ENCODE data around the gene SLC29A1.
"Not testable (repeated sequence)": the region's sequence is repeated elsewhere in the genome, so short reads cannot be mapped to it uniquely, and the experiment has no call there.

SLC29A1 gene

GRCh38 chr6:44223319-44224028 is at the start of gene SLC29A1:
Gene SLC29A1 (plus strand): TSS chr6:44223595. CDS start chr6:44227314, 3,719 bp downstream.
- DNase-seq, result peak; percentile 26

- DNase-seq, result no peak
Observed at GRCh38 chr6:44176130-44176761, 47.1 kb upstream of the SLC29A1 start.

GRCh38 chr6:44176762-44177509 is 46.5 kb upstream of the SLC29A1 start:
- no peak for DNase-seq

- DNase-seq, result no peak
Observed at GRCh38 chr6:44177691-44178423, 45.5 kb upstream of the SLC29A1 start.

- DNase-seq, result no peak
Observed at GRCh38 chr6:44178424-44179071, 44.8 kb upstream of the SLC29A1 start.

- DNase-seq, result no peak
Observed at GRCh38 chr6:44179072-44179536, 44.3 kb upstream of the SLC29A1 start.

DNA sequence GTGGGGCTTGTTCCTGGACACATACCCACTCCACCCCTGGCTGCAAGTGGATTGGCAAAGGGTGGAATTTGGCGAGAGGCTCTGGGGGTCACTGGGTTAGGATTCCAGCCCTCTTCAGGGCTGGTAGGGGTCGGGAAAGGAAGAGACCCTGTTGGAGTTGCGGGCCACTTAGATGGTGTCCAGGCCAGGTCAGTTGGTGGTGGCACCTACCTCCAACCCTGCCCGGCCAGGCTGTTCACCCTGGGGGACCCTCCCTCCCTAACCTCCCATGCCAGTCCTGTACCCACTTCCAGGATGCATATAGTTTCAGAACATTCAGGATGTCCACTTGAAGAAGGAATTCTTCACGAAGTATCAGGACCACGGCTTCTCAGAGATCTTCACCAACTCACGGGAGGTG is 43.7 kb upstream of the SLC29A1 start:
- no peak for DNase-seq

DNA sequence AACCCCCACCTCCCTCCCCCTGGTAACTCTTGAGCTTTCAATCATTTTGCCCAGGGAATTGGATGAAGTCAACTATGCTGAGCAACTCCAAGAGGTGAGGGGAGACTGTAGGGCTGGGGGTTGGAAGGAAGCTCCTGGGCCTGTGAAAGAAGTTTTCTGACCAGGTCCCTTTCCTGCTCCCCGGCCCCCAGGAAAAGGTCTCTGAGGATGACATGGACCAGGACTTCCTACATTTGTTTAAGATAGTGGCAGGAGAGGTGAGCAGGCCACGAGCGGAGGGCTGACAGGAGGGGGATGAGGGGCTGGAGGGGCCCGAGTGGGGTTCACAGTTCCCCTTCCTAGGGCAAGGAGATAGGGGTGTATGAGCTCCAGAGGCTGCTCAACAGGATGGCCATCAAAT is 43.0 kb upstream of the SLC29A1 start:
- no peak for DNase-seq

DNA sequence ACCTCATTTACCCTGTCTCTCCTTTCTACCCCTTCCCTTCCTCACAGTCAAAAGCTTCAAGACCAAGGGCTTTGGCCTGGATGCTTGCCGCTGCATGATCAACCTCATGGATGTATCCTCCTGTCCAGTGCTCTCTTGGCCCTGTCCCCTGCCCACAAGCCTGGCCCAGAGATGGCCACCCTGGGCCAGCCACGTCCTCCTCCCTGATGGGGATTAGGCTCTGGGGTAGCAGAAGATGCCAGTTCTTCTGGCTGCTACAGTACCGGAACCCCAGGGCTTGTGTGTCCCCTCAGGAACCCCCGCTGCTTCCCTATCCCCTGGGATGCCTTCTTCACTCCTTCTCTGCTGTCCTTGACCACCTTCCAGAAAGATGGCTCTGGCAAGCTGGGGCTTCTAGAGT is 42.5 kb upstream of the SLC29A1 start:
- no peak for DNase-seq

- DNase-seq, result not testable (repeated sequence)
Observed at GRCh38 chr6:44181784-44182183, 41.6 kb upstream of the SLC29A1 start.

GRCh38 chr6:44182911-44183390 is 40.4 kb upstream of the SLC29A1 start:
- no peak for DNase-seq

DNA sequence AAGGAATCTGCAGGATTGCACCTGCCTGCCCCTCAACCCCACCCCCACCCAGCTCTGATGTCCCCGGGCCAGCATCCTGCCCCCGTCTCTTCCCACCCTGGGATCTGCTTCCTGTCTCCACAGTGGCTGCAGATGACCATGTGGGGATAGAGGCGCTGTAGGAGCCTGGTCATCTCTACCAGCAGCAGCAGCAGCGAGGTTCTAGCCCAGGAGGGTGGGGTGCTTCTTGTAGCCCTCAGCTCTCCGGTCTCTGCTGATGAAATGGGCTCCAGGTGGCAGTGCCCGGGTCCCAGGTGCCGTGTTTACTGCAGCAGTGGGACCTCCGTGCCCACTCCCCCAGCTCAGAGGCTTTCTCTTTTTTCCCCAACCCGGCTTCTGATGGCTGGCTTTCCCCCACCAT is 39.6 kb upstream of the SLC29A1 start:
- no peak for DNase-seq

GRCh38 chr6:44185356-44185755 is 38.0 kb upstream of the SLC29A1 start:
- not testable (repeated sequence) for DNase-seq

- no peak for DNase-seq
Observed at GRCh38 chr6:44185953-44186634, 37.3 kb upstream of the SLC29A1 start.

DNA sequence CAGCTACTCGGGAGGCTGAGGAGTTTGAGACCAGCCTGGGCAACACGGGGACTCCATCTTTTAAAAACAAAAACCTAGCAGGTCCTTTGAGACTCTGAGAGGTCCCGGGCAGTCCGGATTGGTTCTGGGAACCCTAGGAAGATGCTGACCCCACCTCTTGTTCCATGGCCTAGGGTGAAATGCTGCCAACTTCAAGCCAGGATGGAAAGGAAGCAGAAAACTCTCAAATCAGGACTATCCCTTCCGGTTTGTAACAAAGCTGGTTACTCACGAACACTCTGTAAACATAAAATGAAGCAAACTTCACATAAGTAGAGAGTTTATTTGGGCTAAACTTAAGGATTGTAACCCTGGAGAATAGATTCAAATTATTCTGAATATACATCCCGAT is 36.8 kb upstream of the SLC29A1 start:
- no peak for DNase-seq

GRCh38 chr6:44188819-44189218 is 34.6 kb upstream of the SLC29A1 start:
- DNase-seq, result no peak

GRCh38 chr6:44189257-44189656 is 34.1 kb upstream of the SLC29A1 start:
- no peak for DNase-seq

GRCh38 chr6:44190715-44191114 is 32.7 kb upstream of the SLC29A1 start:
- no peak for DNase-seq

GRCh38 chr6:44192428-44193041 is 30.9 kb upstream of the SLC29A1 start:
- no peak for DNase-seq

DNA sequence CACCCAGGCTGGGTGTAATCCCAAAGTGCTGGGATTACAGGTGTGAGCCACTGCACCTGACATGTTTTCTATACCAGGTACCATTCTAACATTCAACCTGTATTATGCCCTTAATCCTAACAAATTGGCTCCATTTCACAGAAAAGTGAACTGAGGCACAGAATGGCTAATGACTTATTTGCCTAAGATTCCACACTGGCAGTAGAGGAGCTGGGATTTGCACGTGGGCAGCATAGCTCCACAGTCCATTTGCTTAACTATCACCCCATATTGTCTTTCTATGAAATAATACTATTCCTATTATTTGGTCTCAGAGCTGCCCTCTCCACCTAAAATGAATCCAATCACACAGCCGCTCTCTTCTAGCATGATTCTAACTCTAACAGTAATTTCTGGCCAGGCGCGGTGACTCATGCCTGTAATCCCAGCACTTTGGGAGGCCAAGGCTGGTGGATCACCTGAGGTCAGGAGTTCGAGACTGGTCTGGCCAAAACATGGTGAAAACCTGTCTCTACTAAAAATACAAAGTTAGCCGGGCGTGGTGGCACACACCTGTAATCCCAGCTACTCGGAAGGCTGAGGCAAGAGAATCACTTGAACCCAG is 30.0 kb upstream of the SLC29A1 start:
- no peak for DNase-seq

DNA sequence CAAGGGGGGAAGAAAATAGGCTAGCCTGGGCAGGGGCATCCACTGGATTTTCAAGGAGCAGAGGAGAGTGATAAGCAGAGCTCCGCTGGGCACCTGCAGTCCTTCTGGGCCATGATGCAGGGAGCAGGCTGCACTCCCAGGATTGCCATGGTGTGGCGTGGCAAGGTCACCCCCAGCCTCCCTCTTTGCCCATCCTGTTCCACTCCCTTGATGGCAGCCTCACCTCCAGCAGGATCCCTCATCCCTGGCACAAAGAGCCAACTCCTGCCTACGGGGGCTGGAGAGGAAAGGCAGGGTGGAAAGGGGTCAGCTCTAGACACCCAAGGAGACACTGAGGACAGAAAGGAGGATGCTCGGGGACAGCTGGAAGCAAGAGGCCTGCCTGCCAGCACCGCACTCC is 29.1 kb upstream of the SLC29A1 start:
- no peak for DNase-seq

All from DMS 273 treated with DMSO at 0.1 percent for 48 hours (cell line).